Stimulated activated CD4-positive, alpha-beta T cell treated with anti-CD3 and anti-CD28 coated beads, Interleukin-12 subunit alpha, Interleukin-12 subunit beta, amount 100 ng/mL, for 48 hours (primary cell): ENCODE data around the gene TRNAU1AP.

Source experiments
- DNase-seq, 3 donors: peaks; one replicate each; pipeline ENCODE4 v3.0.0-alpha.2; 2020; ENCODE audit warnings: low read depth in 2 of 3, low spot score in 1 of 3

Gene TRNAU1AP

DNA sequence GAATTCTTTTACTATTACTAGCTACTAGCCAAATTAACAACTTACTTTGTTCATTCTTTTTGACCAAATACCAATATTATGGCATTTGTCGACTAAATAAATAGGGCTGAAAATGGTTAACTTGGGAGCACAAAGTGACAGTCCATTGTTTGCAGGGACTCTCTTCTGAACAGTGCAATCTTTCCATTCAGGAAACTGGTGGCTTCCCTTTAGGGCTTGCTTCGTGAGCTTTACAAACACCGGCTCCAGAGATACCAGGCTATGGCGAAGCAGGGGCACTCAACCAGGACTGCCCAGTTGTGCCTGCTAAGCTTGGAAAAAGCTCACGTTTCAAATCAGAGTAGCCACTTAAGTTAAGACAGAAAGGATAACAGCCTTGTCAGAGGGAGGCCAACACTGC is 51.5 kb downstream of the TRNAU1AP start:
- DNase-seq: no peak

GRCh38 chr1:28604962-28605361 is 52.1 kb downstream of the TRNAU1AP start:
- DNase-seq: no peak

- no peak for DNase-seq
Observed at GRCh38 chr1:28606771-28607170, 53.9 kb downstream of the TRNAU1AP start.

DNA sequence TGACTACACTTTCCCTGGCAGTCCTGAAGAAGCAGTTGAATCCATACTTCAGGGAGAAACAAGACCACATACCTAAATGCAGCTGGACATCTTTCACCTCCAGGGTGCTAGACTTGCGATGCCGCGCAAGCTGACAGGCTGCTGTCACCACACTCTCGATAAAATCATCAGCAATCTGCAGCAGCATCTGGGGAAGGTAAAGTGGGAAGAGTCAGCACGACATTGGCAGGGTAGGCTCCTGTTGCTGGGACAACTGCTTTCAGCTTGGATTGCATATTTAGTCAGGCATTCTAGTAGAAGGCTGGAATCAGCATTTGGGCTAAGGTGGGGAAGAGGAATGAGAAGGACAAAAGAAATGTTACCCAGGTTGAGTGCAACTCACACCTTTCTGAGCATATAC is 60.3 kb downstream of the TRNAU1AP start:
- no peak for DNase-seq
